ENCODE measurements around the gene RHOF. TPM values are rescaled to one million over a fixed set of nuclear protein-coding genes. Genes with fewer than 3 reads are reported as not detected.

The RHOF gene
- total RNA-seq, 2 donors from 2014 or later = 31.0 to 35.6 TPM

GRCh38 chr12:121773011-121773777 is 20.3 kb downstream of the RHOF start:
- Mint-ChIP-seq H3K27me3 (ENCODE audit: insufficient read depth) (no peaks in the 10 kb centered on the region), H3K27ac (no peak overlapping the region)

GRCh38 chr12:121770813-121771625 is 22.5 kb downstream of the RHOF start:
- H3K27me3 ChIP-seq (ENCODE audit: control insufficient read depth, insufficient read depth, low read length, poor library complexity, severe bottlenecking) = no peaks in the 10 kb centered on the region
- TF ChIP-seq CTCF (conservative IDR thresholded peaks at IDR 0.05) = no peak
- Mint-ChIP-seq H3K4me3 (no peak overlapping the region), H3K9me3 (no peaks in the 10 kb centered on the region), H3K36me3 (ENCODE audit: low read depth) (peaks cover 8% of the 10 kb centered on the region), H3K27ac (no peak overlapping the region), H3K4me1 (peaks cover 5% of the 10 kb centered on the region), H3K27me3 (ENCODE audit: insufficient read depth) (no peaks in the 10 kb centered on the region)
- H3K4me1 ChIP-seq (ENCODE audit: control insufficient read depth, insufficient read depth, low read length) = peaks cover 7% of the 10 kb centered on the region
- H3K27ac ChIP-seq (ENCODE audit: low read depth, low read length) = no peak overlapping the region
- H3K36me3 ChIP-seq (ENCODE audit: control insufficient read depth, insufficient read depth, low read length) = peaks cover 9% of the 10 kb centered on the region
- H3K9ac ChIP-seq (ENCODE audit: extremely low read depth, low read length, poor library complexity, severe bottlenecking) = no peak overlapping the region
- WGBS, 2 experiments (ENCODE audit: insufficient coverage in 1 of 2, insufficient read length in 1 of 2) = 88 to 93% methylated on average over 15 to 25 of the region's 25 CpGs
- no peak for DNase-seq
- H3K4me3 ChIP-seq (ENCODE audit: low read length) = no peak overlapping the region
- no peaks in the 10 kb centered on the region for H3K9me3 ChIP-seq (ENCODE audit: control insufficient read depth, low read length)

More at GRCh38 chr12:121773011-121773777, 20.3 kb downstream of the RHOF start:
- Histone ChIP-seq H3K27ac (ENCODE audit: low read depth, low read length) (no peak overlapping the region), H3K4me3 (ENCODE audit: low read length) (no peak overlapping the region), H3K4me1 (ENCODE audit: control insufficient read depth, insufficient read depth, low read length) (peaks cover 7% of the 10 kb centered on the region), H3K9me3 (ENCODE audit: control insufficient read depth, low read length) (no peaks in the 10 kb centered on the region), H3K36me3 (ENCODE audit: control insufficient read depth, insufficient read depth, low read length) (peaks cover 18% of the 10 kb centered on the region), H3K27me3 (ENCODE audit: control insufficient read depth, insufficient read depth, low read length, poor library complexity, severe bottlenecking) (no peaks in the 10 kb centered on the region), H3K9ac (ENCODE audit: extremely low read depth, low read length, poor library complexity, severe bottlenecking) (no peak overlapping the region)
- Mint-ChIP-seq H3K9me3 (no peaks in the 10 kb centered on the region), H3K4me3 (no peak overlapping the region), H3K4me1 (peaks cover 5% of the 10 kb centered on the region), H3K36me3 (ENCODE audit: low read depth) (peaks cover 1% of the 10 kb centered on the region)
- peak; percentile 94 for TF ChIP-seq CTCF (conservative IDR thresholded peaks at IDR 0.05)
- DNase-seq = peak; percentile 96
- WGBS, 2 experiments (ENCODE audit: insufficient coverage in 1 of 2, insufficient read length in 1 of 2) = 62 to 63% methylated on average over 4 to 14 of the region's 14 CpGs

- TF ChIP-seq CTCF (conservative IDR thresholded peaks at IDR 0.05) = no peak
- no peaks in the 10 kb centered on the region for H3K9me3 ChIP-seq (ENCODE audit: control insufficient read depth, low read length)
- no peaks in the 10 kb centered on the region for H3K27me3 ChIP-seq (ENCODE audit: control insufficient read depth, insufficient read depth, low read length, poor library complexity, severe bottlenecking)
- Mint-ChIP-seq H3K4me1 (peaks cover 5% of the 10 kb centered on the region), H3K27me3 (ENCODE audit: insufficient read depth) (no peaks in the 10 kb centered on the region), H3K36me3 (ENCODE audit: low read depth) (peaks cover 8% of the 10 kb centered on the region), H3K4me3 (no peak overlapping the region), H3K27ac (peak overlapping the region; percentile 26), H3K9me3 (no peaks in the 10 kb centered on the region)
- peaks cover 12% of the 10 kb centered on the region for H3K36me3 ChIP-seq (ENCODE audit: control insufficient read depth, insufficient read depth, low read length)
- no peak overlapping the region for H3K27ac ChIP-seq (ENCODE audit: low read depth, low read length)
- H3K4me1 ChIP-seq (ENCODE audit: control insufficient read depth, insufficient read depth, low read length) = peaks cover 4% of the 10 kb centered on the region
- H3K4me3 ChIP-seq (ENCODE audit: low read length) = no peak overlapping the region
- WGBS, 2 experiments (ENCODE audit: insufficient coverage in 1 of 2, insufficient read length in 1 of 2) = 89 to 92% methylated on average over 3 to 9 of the region's 9 CpGs
- H3K9ac ChIP-seq (ENCODE audit: extremely low read depth, low read length, poor library complexity, severe bottlenecking) = no peak overlapping the region
- DNase-seq = no peak
Observed at GRCh38 chr12:121770388-121770787, 23.1 kb downstream of the RHOF start.

All from endodermal cell (in vitro differentiated cells).